ENCODE measurements around the gene LRRC59.

Gene LRRC59

GRCh38 chr17:50347117-50347893 is 50.0 kb downstream of the LRRC59 start:
- TF ChIP-seq CTCF (IDR thresholded peaks at IDR 0.05): no peak

GRCh38 chr17:50346313-50347116 is 50.8 kb downstream of the LRRC59 start:
- TF ChIP-seq CTCF (IDR thresholded peaks at IDR 0.05): no peak

GRCh38 chr17:50345432-50346312 is 51.7 kb downstream of the LRRC59 start, which contains the start of gene XYLT2:
TSS of gene XYLT2 (plus strand) at chr17:50346126. CDS start at chr17:50346141, 15 bp downstream.
- TF ChIP-seq CTCF (IDR thresholded peaks at IDR 0.05): no peak

- TF ChIP-seq CTCF (IDR thresholded peaks at IDR 0.05): no peak
These were observed 52.5 kb downstream of the LRRC59 start for GRCh38 chr17:50344731-50345365.

- no peak for TF ChIP-seq CTCF (IDR thresholded peaks at IDR 0.05)
These were observed 57.9 kb downstream of the LRRC59 start for GRCh38 chr17:50339381-50339780.

- no peak for TF ChIP-seq CTCF (IDR thresholded peaks at IDR 0.05)
These were observed 58.7 kb downstream of the LRRC59 start for GRCh38 chr17:50338645-50339044.

GRCh38 chr17:50337956-50338355 is 59.4 kb downstream of the LRRC59 start:
- no peak for TF ChIP-seq CTCF (IDR thresholded peaks at IDR 0.05)

Data from LNCAP (cell line).